HEK293T (cell line): ENCODE results near the gene CTNNA3.

Experiments
- ARNT ChIP-seq: fragments of 450-650 bp; IDR thresholded peaks from 2 replicates; pipeline ENCODE4 v1.6.1; 2017; ENCODE audit warnings: mild to moderate bottlenecking
- BHLHE40 ChIP-seq: fragments of 450-650 bp; IDR thresholded peaks from 2 replicates; pipeline ENCODE4 v1.6.1; 2016; ENCODE audit warnings: mild to moderate bottlenecking, moderate library complexity, borderline replicate concordance
- CTBP1 ChIP-seq: fragments of 450-650 bp; IDR thresholded peaks from 2 replicates; pipeline ENCODE4 v1.6.1; 2016; ENCODE audit warnings: borderline replicate concordance
- ELF4 ChIP-seq: fragments of 450-650 bp; IDR thresholded peaks from 2 replicates; pipeline ENCODE4 v1.6.1; 2017; ENCODE audit warnings: antibody characterized with exemption
- FOXA1 ChIP-seq: fragments of 450-650 bp; IDR thresholded peaks from 2 replicates; pipeline ENCODE4 v1.6.1; 2016; ENCODE audit warnings: mild to moderate bottlenecking
- FOXK2 ChIP-seq: fragments of 450-650 bp; IDR thresholded peaks from 2 replicates; pipeline ENCODE4 v1.6.1; 2016; ENCODE audit warnings: mild to moderate bottlenecking
- FOXM1 ChIP-seq: fragments of 450-650 bp; IDR thresholded peaks from 2 replicates; pipeline ENCODE4 v1.6.1; 2017; ENCODE audit warnings: mild to moderate bottlenecking, borderline replicate concordance
- HDGF ChIP-seq: fragments of 450-650 bp; IDR thresholded peaks from 2 replicates; pipeline ENCODE4 v1.6.1; 2017; ENCODE audit warnings: antibody characterized with exemption, borderline replicate concordance
- LEF1 ChIP-seq: fragments of 450-650 bp; IDR thresholded peaks from 2 replicates; pipeline ENCODE4 v1.6.1; 2017; ENCODE audit warnings: mild to moderate bottlenecking, borderline replicate concordance
- NFRKB ChIP-seq: fragments of 450-650 bp; IDR thresholded peaks from 2 replicates; pipeline ENCODE4 v1.6.1; 2016; ENCODE audit warnings: mild to moderate bottlenecking, moderate library complexity
- SP1 ChIP-seq: fragments of 450-650 bp; IDR thresholded peaks from 2 replicates; pipeline ENCODE4 v1.6.1; 2017
- SUZ12 ChIP-seq: fragments of 450-650 bp; IDR thresholded peaks from 2 replicates; pipeline ENCODE4 v1.6.1; 2016; ENCODE audit warnings: mild to moderate bottlenecking
- TARDBP ChIP-seq: fragments of 450-650 bp; IDR thresholded peaks from 2 replicates; pipeline ENCODE4 v1.6.1; 2016

- TF ChIP-seq HDGF (no peak), FOXM1 (no peak), ELF4 (no peak), FOXK2 (no peak), BHLHE40 (no peak), NFRKB (no peak), FOXA1 (no peak), CTBP1 (no peak), TARDBP (no peak), LEF1 (no peak), SUZ12 (no peak), SP1 (no peak), ARNT (no peak)
Observed at GRCh38 chr10:66931949-66932343, 764.0 kb downstream of the CTNNA3 start.
